ENCODE results near the gene ZFP36L1.

The ZFP36L1 gene

DNA sequence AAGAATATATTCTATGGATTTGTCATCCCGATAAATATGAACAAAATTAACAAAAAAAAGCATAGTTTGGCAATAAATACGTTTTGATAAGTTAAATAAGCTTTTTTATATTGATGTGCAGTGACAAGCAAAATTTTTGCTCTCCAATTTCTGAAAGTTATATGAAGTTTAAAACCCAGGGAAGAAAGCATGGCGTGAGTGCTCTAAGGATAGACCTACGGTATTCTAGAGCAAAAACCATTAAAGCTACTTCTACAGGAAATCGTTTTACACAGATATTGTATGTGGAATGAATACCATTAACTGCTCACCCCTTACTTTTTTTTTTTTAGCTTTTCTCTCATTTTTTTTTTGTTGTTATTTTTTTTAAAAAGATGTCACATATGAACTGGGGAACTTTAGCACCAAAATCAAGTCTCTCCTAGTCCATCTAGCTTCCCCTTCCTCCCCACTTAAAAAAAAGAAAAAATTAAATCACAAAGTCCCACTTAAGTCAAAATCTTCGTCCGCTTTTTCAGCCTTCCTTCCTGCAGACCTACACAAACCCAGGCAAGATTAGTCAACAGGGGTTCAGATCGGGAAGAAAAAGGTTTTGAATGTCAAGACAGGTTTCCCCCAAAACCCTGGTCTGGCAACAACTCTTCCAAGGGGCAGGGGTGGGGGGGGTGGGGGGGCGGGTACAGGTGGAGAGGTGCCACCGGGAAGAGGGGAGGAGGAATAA, 4.4 kb downstream of the ZFP36L1 start:
- no peak for DNase-seq
- Histone ChIP-seq H3K27me3 (peaks cover 38% of the 10 kb centered on the region), H3K36me3 (no peaks in the 10 kb centered on the region), H3K4me1 (no peaks in the 10 kb centered on the region), H3K4me3 (ENCODE audit: low read depth, low read length) (peak overlapping the region; percentile 15; the same call in 1 of the 2 replicates), H3K9me3 (no peaks in the 10 kb centered on the region)
- TF ChIP-seq, protein P1, sequence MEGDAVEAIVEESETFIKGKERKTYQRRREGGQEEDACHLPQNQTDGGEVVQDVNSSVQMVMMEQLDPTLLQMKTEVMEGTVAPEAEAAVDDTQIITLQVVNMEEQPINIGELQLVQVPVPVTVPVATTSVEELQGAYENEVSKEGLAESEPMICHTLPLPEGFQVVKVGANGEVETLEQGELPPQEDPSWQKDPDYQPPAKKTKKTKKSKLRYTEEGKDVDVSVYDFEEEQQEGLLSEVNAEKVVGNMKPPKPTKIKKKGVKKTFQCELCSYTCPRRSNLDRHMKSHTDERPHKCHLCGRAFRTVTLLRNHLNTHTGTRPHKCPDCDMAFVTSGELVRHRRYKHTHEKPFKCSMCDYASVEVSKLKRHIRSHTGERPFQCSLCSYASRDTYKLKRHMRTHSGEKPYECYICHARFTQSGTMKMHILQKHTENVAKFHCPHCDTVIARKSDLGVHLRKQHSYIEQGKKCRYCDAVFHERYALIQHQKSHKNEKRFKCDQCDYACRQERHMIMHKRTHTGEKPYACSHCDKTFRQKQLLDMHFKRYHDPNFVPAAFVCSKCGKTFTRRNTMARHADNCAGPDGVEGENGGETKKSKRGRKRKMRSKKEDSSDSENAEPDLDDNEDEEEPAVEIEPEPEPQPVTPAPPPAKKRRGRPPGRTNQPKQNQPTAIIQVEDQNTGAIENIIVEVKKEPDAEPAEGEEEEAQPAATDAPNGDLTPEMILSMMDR (IDR thresholded peaks at IDR 0.05; ENCODE audit: low read depth, low read length) = no peak

DNA sequence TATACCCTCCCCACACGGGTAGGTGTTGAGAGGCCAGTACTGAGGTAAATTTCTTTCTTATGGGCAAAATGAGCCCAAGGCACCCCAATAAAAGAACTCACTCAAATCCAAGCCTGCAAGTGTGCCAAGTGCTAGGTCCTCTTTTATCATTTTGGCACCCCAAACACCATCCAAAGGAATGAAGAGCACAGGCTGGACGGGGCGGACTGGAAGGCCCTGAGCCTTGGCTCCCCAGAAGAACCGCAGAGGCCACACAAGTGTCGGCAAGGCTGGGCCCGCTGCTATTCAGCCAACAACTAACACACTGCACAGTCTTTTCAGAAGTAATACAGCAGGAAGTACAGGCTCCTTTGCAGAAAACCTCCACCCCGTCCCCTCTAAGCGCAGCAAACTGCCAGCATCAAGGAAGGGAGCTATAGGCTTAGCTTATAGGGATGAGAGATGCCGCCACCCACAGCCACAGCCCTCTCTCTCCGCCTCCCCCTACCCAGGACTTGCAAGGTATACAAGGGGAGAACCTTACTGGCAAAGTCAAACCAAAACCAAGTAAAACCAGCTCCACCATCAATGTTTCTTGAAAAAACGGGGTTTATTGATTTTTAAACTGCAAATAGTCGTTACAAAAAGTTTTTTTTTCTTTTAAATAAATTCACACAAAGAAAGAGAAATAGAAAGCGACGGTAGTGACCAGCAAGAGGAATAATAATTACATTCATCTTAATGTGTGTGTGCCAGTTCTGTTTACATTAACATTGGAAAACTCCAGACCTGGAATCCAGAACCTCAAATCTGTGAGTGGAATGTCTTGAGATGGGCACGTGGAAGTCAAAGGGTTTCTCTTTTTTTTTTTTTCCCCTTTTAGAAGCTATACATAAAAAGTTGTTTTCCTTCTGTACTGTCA, 5.5 kb downstream of the ZFP36L1 start:
- Histone ChIP-seq H3K9me3 (no peaks in the 10 kb centered on the region), H3K4me1 (no peaks in the 10 kb centered on the region), H3K27me3 (peaks cover 29% of the 10 kb centered on the region), H3K4me3 (ENCODE audit: low read depth, low read length) (no peak overlapping the region), H3K36me3 (no peaks in the 10 kb centered on the region)
- TF ChIP-seq, protein P1 (IDR thresholded peaks at IDR 0.05; ENCODE audit: low read depth, low read length) = no peak
- no peak for DNase-seq

DNA sequence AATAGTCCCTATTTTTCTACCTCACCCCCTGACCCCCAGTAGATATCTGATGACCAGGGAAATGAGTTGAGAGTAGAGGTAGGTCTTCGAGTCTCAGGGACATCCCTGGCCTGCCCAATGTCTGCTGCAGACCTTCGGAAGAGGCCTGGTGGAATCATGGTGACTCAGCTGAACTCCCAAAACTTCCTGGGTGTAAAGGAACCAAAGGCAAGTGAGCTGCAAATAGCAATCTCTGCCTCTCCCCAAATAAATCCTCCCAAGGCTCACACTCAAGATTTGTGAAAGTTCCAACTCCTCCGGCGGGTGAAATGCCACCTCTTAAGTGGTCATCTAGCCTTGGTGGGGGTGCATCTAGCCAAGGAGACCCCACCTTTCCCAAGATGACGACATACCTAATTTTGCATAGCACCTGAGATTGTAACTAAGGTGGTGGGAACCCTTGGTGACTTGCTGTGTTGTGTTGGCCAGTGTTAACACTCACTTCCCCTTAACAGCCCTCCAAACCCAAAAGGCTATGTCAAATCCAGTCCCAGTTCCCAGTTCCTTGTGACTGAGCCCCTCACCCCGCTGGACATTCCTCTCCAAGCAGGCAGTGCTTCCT, 6.3 kb downstream of the ZFP36L1 start:
- Histone ChIP-seq H3K27me3 (peaks cover 21% of the 10 kb centered on the region), H3K4me1 (no peaks in the 10 kb centered on the region), H3K9me3 (no peaks in the 10 kb centered on the region), H3K4me3 (ENCODE audit: low read depth, low read length) (no peak overlapping the region), H3K36me3 (no peaks in the 10 kb centered on the region)
- TF ChIP-seq, protein P1 (IDR thresholded peaks at IDR 0.05; ENCODE audit: low read depth, low read length) = no peak
- no peak for DNase-seq

DNA sequence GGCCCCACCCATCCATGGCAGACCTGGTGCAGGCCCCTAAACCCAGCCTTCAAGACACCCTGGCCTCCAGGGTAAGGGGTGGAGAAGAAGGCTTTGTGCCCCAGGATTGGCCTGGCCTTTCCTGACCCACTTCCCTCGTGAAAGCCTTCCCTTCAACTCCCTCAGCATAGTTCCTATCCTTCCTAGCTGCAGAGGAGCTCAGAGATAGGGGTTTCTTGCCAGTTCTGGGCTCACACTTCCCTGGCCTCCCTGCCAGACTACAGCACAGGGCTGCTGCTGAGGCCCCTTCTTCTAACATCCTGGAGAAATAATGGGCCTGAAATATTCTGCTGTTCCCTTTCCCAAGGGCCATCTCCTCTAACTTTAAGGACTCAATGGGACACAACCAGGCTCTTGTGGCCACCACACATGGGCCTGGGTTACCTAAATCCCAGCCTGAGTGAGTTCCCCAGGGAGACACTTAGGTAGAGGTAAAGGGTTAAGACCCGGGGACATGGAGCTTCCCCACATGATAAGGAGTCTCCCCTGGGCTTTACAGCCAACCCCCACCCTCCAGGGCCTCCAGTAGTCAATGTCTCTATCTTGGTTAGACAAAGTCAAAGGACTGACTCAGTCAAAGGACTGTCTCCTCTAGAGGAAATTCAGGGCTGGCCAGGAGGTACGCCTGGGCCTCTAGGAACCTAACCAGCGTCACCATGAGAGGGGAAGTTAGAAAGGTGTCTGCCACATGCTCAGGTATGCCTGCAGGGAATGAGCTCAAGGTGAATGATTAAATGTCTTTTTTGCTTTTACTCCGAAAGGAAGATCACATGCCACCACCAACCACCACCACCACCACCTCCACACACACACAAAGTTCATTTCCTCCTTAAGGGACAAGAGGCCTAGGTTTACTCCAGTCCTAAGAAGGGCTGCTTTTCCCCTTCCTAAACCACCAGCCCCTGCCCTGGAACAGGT, 7.1 kb downstream of the ZFP36L1 start:
- peaks cover 13% of the 10 kb centered on the region for H3K27me3 ChIP-seq
- H3K4me3 ChIP-seq (ENCODE audit: low read depth, low read length) = no peak overlapping the region
- no peaks in the 10 kb centered on the region for H3K4me1 ChIP-seq
- H3K36me3 ChIP-seq = no peaks in the 10 kb centered on the region
- no peak for DNase-seq
- no peaks in the 10 kb centered on the region for H3K9me3 ChIP-seq
- TF ChIP-seq, protein P1 (IDR thresholded peaks at IDR 0.05; ENCODE audit: low read depth, low read length) = no peak

DNA sequence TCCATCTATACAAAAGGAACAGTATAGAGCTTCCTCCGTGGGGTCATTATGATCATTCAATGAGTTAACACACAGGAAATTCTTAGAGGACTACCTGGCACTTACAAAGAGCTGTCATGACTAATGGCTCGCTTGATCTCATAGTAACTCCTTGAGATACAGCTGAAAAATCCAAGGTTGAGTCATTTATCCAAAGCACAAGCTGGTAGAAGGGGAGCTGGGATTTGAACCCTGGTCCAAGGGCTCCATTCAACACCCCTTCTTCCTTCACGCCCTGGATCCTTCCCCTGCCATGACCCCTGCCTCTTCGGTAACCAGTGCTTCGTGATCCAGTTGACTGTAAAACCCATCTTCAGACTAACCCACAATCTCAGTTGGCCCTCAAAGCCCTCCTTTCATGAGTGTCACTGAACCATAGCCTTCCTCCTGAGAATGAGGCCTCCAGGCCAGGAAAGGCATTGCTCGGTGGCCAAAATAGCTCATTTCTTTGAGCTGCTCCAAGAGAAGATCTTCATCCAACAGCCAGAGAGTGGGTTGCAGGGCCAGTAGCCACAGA, 7.8 kb downstream of the ZFP36L1 start:
- H3K9me3 ChIP-seq = no peaks in the 10 kb centered on the region
- peaks cover 6% of the 10 kb centered on the region for H3K27me3 ChIP-seq
- DNase-seq = no peak
- H3K36me3 ChIP-seq = no peaks in the 10 kb centered on the region
- H3K4me3 ChIP-seq (ENCODE audit: low read depth, low read length) = no peak overlapping the region
- H3K4me1 ChIP-seq = no peaks in the 10 kb centered on the region
- TF ChIP-seq, protein P1 (IDR thresholded peaks at IDR 0.05; ENCODE audit: low read depth, low read length) = no peak
